NCI-H748 (cell line): Measurements from ENCODE around the gene FMNL3.
"Not testable (repeated sequence)": the region's sequence is repeated elsewhere in the genome, so short reads cannot be mapped to it uniquely, and the experiment has no call there.

Experiments used
- DNase-seq: peaks from one replicate; lab custom pipeline; 2025; ENCODE audit not compliant: unreplicated experiment; lab: John Stamatoyannopoulos, UW

FMNL3 gene, protein sequence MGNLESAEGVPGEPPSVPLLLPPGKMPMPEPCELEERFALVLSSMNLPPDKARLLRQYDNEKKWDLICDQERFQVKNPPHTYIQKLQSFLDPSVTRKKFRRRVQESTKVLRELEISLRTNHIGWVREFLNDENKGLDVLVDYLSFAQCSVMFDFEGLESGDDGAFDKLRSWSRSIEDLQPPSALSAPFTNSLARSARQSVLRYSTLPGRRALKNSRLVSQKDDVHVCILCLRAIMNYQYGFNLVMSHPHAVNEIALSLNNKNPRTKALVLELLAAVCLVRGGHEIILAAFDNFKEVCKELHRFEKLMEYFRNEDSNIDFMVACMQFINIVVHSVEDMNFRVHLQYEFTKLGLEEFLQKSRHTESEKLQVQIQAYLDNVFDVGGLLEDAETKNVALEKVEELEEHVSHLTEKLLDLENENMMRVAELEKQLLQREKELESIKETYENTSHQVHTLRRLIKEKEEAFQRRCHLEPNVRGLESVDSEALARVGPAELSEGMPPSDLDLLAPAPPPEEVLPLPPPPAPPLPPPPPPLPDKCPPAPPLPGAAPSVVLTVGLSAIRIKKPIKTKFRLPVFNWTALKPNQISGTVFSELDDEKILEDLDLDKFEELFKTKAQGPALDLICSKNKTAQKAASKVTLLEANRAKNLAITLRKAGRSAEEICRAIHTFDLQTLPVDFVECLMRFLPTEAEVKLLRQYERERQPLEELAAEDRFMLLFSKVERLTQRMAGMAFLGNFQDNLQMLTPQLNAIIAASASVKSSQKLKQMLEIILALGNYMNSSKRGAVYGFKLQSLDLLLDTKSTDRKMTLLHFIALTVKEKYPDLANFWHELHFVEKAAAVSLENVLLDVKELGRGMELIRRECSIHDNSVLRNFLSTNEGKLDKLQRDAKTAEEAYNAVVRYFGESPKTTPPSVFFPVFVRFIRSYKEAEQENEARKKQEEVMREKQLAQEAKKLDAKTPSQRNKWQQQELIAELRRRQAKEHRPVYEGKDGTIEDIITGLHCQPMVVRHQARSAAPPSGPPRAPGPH

DNA sequence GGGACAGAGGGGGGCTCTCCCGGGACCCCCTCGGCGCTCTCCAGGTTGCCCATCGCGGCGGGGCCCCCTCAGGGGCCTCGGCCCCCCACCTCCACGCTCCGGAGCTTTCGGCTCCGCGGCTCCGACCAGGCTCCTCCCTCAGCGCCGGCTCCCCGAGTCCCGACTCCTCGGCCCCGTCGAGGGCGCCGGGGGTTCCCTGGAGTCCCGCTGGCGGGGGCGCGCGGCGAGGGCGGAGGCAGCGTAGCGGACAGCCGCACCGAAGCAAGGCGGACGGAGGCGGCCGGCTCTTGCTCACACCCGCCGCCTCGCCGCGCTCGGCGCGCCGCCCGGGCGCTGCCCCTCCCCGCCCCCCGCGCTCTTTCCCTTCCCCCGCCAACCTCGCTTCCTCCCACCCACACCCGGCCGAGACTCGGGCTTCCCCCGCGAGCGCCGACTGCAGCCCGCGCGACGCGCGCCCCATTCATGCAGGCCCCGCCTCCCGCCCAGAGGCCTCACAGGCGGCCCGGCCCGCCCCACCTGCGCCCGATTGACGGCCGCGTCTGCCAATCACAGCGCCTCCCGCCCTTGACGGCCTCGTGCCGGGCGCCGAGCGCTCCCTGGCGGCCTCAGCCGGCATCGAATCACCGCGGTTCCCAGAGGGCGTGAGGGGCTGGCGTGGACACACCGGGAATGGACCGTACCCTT lies at the start of gene FMNL3:
FMNL3 (minus strand) TSS at position 278 of the 684 bp plus-strand sequence; CDS start at position 53, 225 bp downstream.
- peak; percentile 95 for DNase-seq

DNA sequence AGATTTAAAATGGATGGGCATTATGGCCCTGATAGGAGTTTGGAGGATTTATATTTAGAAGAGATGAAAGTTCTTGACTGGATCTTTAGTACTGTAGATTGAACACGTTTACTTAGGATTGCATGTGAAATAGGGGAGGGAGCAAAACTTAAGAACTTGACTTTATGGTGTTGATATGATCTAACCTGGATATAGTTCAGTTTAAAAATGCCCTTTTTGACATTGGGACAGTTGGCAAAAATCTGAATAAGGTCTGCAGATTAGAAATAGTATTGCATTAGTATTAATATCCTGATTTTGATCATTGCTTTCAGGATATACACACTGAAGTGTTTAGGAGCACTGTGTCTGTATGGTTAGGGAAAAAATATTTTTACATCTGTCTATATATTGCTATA lies 43.8 kb upstream of the FMNL3 start:
- no peak for DNase-seq

DNA sequence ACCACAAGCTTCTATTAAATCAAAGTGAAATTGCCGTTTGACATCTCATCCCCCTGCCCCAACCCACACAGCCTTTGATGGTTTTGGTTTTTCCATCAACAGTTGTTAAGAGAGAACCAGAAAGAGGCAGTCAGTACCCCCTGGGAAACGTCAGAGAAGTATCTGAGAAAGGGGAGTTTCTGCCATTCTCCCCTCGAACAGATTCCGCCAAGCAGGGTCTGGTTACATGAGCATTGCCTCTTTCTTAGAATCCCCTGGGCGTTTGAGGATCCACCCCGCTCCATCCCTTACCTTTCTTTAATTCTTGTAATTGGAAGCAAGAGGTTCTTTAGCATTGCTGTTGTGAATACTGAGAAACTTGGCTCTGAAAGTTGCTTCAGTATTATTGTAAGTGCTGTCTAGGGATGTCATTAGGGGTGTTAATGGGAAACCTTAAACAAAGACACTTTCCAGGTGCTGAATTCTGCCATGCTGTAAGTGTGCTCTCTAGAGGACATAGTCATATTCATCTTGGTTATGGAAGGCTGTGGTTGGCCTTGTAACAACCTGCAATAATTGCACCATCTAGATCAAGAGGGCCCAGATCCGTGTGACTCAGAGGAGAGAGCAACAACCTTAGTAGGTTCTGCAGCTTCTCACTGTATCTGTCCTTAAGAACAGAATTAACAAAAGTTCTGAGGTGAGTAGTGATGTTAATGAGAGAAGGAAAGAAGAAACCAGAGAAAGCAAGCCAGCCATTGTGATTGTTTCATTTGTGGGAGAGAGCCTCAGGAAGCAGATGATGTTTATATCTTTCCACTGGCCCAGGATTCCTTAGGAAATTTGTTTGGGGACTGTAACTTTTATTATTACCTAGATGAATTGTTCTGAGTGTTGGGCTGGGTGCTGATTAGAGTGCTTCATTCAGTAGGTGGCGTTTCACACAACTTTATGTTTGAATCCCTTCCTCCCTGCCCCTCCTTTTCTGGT lies 43.1 kb upstream of the FMNL3 start:
- no peak for DNase-seq

DNA sequence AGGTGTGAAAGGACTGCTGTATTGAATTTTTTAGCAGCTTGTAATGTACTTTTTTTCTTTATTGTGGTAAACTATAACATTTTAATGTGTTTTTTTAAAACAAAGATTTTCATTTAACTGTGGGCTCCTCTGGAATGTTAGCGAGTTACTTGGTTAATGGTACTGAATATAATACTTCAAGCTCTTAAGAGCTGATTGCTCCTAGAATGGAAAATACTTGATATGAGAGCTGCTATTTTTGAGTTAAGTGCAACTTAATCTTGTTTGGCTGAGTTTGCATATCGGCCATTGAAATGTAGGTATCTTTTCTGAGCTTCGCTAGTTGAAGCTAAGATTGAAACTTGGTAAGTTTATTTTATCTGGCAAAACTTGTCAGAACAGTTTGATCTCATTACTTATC lies 41.6 kb upstream of the FMNL3 start:
- no peak for DNase-seq

DNA sequence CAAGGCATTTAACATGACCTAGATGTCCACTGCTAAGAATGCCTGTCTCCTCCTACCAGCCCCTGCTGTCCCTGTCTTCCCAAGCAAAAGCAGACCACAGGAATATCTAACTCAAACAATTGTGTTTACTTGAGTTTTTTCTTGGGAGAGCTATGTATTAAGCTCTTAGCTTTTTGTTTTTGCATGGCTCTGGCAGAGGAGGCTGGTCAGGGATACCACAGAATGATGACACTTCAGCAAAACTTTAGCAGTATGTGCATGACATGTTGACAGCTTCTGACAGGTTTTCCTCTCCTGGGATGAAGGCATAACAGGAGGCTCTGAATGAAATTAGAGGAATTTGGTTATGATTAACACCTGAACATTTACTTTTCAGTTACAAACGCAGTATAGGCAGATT lies 41.1 kb upstream of the FMNL3 start:
- no peak for DNase-seq

DNA sequence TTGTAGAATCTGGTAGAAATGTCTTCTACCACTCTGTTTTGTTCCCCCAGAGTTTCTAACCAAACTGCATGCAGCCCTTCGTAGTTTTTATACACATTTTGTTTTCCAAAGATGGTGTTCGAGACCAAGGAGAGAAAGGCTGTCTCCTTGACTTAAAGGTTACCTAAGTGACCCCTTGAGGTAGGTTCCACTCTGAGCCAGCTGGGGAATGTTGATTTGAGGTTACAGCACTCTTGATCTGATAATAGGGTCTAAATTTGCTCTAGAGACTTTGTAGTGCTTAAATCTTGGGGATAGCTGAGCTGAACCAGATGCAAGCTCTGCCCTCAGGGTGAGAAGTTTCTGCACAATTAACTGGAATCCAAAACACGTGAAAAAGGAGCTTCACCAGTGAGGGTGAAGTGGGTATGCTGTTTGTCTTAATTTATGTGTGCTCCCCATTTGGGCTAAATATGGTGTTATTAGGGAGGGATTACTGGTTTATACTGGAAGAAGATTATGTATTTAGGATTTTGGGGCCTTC lies 37.2 kb upstream of the FMNL3 start:
- no peak for DNase-seq

DNA sequence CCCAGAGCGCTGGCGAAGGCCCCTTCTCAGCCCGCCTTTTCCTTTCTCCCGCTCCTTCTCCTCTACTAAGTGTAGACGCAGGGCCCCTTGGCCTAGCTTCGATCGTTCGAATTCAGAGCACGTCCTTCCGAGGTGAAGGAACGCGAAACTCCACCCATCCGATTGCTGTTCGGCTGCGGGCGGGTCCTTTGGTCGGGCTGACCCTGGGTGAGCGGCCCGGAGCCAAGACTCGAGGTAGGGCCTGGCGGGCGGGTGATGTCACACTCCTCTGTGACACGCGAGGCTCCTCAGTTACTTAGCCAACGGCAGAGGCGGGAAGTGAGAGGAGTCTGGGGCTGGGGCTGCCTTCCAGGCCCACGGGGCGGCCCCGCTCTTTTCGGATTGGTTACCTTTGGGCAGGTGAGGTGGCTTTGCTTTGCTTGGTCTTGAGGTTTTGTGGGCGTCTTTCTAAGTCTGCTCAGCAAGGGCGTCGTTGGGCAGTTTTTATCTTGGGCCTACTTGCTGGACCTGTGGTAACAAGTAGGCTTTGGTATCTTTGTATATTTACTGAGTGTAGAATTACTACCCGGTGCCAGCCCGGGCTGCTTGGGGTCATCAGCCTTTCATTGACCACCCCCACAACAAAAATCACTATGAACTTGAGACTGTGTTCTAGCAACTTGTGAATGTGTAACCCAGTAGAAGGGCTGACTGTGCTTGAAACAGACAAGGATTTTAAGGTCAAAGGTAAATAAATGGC lies 34.8 kb upstream of the FMNL3 start:
- DNase-seq = peak; percentile 77

DNA sequence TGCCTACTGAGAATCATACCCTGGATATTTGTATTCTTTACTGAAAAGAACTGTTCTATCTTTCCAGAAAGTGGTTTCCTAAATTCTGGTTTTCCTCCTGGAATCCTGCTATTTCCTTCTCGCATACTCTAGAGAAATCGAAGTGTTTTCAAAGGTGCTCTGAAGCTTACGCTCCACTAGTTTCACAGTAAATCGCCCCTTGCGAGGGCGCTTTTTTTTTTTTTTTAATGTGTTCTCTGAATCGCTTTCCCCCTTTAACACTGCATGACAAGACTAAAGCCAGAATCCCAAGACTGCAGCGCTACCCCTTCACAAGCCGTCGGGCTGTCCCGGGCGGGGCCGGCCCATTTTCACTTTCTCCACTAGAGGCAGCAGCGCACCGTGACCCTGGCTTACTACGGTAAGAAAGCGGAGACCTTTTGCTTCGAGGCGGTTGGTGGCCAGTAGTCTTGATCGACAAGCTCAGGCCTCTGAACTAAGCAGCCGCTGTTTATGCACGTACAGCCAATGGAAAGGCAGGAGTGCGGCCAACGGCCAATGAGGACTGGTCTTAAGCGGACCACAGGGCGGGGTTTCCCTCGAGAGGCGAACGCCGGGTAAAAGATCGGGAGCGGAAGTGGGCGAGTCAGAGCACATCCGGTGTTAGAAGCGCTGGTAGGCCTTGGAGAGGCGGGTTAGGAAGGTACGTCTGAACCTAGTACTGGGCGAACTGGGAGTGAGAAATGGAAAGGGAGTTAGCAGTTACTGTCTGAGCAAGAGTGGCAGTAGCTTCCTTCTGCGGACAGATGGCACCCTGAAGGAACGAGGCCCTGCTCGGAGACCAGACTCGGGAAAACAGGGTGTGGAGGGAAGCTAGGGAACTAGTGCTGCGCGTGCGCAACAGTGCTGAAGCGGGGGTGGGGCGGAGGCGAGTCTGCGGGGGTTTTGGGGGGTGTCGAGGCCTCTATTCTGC lies 34.0 kb upstream of the FMNL3 start, which contains the start of gene TMBIM6:
TMBIM6 (plus strand) TSS at position 628 of the 952 bp plus-strand sequence. CDS start 10,937 bp downstream, outside the sequence.
- peak; percentile 100 for DNase-seq

DNA sequence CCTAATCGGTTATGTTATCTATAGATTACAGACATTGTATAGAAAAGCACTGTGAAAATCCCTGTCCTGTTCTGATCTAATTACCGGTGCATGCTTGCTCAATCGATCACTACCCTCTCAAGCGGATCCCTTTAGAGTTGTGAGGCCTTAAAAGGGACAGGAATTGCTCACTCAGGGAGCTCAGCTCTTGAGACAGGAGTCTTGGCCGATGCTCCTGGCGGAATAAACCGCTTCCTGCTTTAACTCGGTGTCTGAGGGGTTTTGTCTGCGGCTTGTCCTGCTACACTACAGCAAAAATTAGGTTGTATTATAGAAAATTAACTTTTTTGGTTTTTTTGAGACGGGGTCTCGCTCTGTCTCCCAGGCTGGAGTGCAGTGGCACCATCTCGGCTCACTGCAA lies 33.1 kb upstream of the FMNL3 start:
- not testable (repeated sequence) for DNase-seq

DNA sequence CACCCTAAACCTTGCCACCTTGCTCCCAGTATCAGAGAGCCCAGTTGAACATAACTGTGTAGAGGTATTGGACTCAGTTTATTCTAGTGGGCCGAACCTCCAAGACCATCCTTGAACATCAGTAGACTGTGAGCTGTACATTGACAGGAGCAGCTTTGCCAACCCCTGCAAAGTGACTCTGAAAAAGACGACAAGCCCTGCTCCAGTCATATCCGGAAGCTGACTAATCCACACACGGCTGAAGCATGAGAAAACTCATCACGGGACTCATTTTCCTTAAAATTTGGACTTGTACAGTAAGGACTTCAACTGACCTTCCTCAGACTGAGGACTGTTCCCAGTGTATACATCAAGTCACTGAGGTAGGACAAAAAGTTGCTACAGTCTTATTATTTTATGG lies 31.5 kb upstream of the FMNL3 start:
- not testable (repeated sequence) for DNase-seq

DNA sequence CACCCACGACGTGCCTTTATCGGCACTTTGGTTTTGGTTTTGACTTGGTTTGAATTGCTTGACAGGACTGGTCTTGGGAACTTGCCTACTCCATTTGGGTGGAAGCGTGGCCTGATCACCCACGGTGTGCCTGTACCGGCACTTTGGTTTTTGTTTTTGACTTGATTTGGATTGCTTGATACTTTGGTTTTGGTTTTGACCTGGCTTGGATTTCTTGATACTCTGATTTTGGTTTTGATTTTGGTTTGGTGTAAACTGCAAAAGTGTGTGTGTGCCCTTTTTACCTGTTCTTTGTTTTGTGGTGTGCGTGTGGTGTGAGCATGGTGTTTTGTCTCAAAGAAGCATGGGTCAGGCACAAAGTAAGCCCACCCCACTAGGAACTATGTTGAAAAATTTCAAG lies 27.7 kb upstream of the FMNL3 start:
- not testable (repeated sequence) for DNase-seq

DNA sequence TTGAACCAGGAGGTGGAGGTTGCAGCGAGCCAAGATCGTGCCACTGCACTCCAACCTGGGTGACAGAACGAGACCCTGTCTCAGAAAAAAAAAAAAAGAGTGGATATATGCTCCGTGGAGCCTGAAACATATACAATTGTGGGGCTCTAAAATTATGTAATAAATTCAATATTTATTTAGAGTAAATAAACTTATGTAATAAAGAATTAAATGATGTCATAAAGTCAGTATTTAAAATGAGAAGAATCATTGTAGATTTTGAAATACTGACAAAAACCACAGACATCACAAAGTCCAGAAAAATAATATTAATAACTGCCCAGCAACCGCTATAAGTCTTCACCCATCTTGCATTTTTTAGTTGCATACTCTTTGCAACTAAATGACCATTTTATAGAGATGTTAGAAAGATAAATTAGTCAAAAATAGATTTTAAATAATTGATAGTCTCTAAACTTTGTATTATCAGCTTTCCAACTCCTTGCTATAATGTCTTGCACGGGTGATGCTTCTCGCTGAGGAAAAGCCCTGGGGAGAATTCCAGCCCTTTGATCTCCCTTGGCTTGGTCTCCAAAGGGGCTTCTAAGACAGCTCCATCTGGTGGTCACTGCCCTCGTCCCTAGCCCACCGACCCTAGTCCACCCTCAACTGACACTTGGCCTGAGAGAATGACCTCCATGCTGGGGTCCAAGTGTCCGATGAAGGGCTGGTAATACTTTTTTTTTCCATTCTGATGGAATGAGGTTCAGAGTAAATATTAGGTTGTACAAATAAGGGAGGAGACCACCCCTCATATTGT lies 26.2 kb upstream of the FMNL3 start:
- no peak for DNase-seq

DNA sequence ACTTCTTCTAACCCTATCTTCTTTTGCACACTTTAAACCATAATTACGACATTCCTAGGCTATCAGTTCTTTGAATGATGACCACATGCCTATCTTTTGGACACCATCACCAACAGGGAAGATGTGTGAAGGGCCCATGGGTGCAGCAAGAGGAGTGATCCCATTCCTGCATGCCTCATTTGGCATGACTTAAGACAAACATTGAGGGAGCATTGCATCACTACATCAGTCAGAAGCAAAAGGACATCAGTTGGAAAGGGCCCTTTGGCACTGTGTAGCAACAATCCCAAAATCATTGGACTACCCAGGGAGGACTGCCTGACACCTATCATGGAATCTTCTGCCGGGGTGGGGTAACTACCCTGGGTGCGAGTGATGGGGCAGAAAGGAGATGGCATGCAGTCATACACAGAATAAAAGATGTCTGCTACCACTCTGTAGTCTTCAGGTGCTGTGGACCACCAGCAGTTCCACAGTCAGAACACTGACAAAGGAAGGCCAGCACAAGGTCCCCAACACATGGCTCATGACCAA lies 23.4 kb upstream of the FMNL3 start:
- DNase-seq = no peak

DNA sequence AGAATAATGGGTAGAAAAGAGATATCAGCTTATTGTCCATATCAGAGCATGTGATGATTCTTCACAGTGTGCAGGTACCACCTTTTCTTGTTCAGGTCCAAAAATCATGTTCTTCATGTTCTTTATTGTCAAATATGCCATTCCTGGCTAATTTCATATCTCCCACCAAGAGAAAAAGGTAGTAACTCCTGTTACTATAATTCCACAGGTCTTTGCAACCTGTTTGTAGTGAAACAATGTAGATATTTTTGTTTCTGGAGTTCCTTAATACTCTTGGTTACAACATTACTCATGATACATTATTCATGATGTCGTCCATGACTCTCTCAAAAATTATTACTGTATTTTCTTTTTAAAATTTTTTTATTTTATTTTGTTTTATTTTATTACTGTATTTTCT lies 22.8 kb upstream of the FMNL3 start:
- DNase-seq = no peak

DNA sequence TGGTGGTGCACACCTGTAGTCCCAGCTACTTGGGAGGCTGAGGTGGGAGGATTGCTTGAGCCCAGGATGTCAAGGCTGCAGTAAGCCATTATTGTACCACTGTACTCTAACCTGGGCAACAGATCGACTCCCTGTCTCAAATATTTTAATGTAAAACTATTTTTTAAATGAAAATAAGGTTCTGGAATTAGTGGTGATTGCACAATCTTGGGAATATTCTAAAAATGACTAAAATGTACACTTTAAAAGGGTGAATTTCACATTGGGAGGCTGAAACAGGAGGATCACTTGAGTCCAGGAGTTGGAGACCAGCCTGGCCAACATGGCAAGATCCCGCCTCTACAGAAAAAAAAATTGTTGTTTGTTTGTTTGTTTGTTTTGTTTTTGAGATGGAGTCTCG lies 21.2 kb upstream of the FMNL3 start:
- no peak for DNase-seq

DNA sequence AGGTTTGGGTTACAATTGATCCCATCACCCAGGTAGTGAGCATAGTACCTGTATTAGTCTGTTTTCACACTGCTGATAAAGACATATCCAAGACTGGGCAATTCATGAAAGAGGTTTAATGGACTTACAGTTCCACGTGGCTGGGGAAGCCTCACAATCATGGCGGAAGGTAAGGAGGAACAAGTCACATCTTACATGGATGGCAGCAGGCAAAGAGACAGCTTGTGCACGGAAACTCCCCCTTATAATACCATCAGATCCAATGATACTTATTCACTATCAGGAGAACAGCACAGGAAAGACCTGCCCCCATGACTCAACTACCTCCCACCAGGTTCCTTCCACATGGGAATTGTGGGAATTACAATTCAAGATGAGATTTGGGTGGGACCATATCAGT lies 14.2 kb upstream of the FMNL3 start:
- DNase-seq = not testable (repeated sequence)

DNA sequence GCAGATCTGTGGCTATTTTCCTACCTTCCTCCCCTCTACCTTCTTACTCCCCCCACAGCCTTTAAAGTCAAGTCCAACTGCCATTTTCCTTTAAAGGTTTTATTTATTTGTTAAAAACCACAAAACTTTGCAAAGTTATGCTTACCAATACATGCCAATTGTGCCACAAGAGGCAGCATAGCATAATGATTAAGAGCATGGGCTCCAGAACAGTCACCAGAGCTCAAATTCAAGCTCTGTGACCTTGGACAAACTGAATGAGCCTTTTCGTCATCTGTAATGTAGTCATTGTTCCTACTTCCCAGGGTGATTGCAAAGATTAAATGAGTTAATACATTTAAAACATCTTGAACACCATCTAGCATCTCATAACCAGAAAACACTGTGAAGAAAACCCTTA lies 13.0 kb upstream of the FMNL3 start:
- no peak for DNase-seq
